Prostate gland (tissue), 2 donors: ENCODE results near the gene TOMM70. TPM values are rescaled to one million over a fixed set of nuclear protein-coding genes. Genes with fewer than 3 reads are reported as not detected.

Experiments
- DNase-seq: peaks from one replicate; pipeline ENCODE4 v3.0.0-alpha.2; 2019; ENCODE audit warnings: low spot score
- H3K27ac ChIP-seq, 2 donors: fragments of 200-600 bp; sonication (generic); 2 replicates each; pipeline ENCODE4 v1.5.1; 2017 to 2019
- H3K27me3 ChIP-seq: fragments of 200-600 bp; sonication (generic); replicated peaks from 2 replicates; pipeline ENCODE4 v1.5.1; 2019; ENCODE audit not compliant: insufficient read depth
- H3K36me3 ChIP-seq, 2 donors: fragments of 200-600 bp; sonication (generic); 1 replicate in 1 of 2; 2 replicates in 1 of 2; pipeline versions ENCODE4 v1.5.1 to v1.8.1; 2017 to 2019
- H3K4me1 ChIP-seq: fragments of 200-600 bp; sonication (generic); replicated peaks from 2 replicates; pipeline ENCODE4 v1.5.1; 2019
- H3K4me3 ChIP-seq, 2 donors: fragments of 200-600 bp; sonication (generic); 2 replicates each; pipeline ENCODE4 v1.5.1; 2017 to 2019
- H3K9me3 ChIP-seq: fragments of 200-600 bp; sonication (generic); 2 replicates; pipeline ENCODE4 v1.5.1; 2017
- CTCF ChIP-seq, 4 experiments: fragments of 200-600 bp in 2 of 4; fragments of 450-650 bp in 2 of 4; sonication (generic) in 2 of 4; IDR thresholded peaks; 1 replicate in 3 of 4; 2 replicates in 1 of 4; pipeline ENCODE4 v1.5.1; 2016 to 2019; ENCODE audit warnings: antibody characterized with exemption in 4 of 4, mild to moderate bottlenecking in 2 of 4, moderate library complexity in 2 of 4
- POLR2A ChIP-seq: fragments of 450-650 bp; IDR thresholded peaks from one replicate; pipeline ENCODE4 v1.6.1; 2016; ENCODE audit warnings: antibody characterized with exemption, mild to moderate bottlenecking
- POLR2AphosphoS5 ChIP-seq: sonication (generic); formaldehyde crosslinking; IDR thresholded peaks from one replicate; pipeline ENCODE4 v1.6.1; 2017; ENCODE audit warnings: antibody characterized with exemption
- WGBS: methylation state at CpG from one replicate; pipeline ENCODE4 v1.1.5; 2018; 5-methylcytosine and 5-hydroxymethylcytosine counted together
- intact Hi-C: fragments of 100-400 bp; cut with DNase I; formaldehyde crosslinking; loops from one replicate; pipeline ENCODE4 v1.14.2; 2022
- total RNA-seq, 2 donors: library from RNA; depleted of rRNA; stranded (reverse); fragments of >200 nt; gene quantifications; one replicate each; pipeline ENCODE4 v1.1.0, GENCODE V29; 2016

TOMM70 gene
- total RNA-seq, 2 donors from 2014 or later = 34.0 to 36.1 TPM

- Histone ChIP-seq H3K27ac (peak overlapping the region in 1 of 2 donors; percentile 83), H3K27me3 (no peaks in the 10 kb centered on the region), H3K4me3 (peak overlapping the region; percentile 59 to 95), H3K4me1 (no peaks in the 10 kb centered on the region), H3K9me3 (no peaks in the 10 kb centered on the region), H3K36me3 (no peaks in the 10 kb centered on the region)
- intact Hi-C loops = loop anchor here (10.0 kb wide), 1 partner anchor 65 kb away; the partner anchor contains the start of gene NIT2
- whole genome bisulfite sequencing = 43% methylated on average over 9 of the region's 9 CpGs
- no peak for TF ChIP-seq POLR2A
- no peak for TF ChIP-seq CTCF (IDR thresholded peaks at IDR 0.05)
- TF ChIP-seq POLR2AphosphoS5 = no peak
- DNase-seq = no peak
Measured at GRCh38 chr3:100399341-100400071, 1.4 kb downstream of the TOMM70 start.

GRCh38 chr3:100396967-100397366 is 3.9 kb downstream of the TOMM70 start:
- no peak for DNase-seq
- no peaks in the 10 kb centered on the region for H3K9me3 ChIP-seq
- H3K36me3 ChIP-seq = no peaks in the 10 kb centered on the region
- H3K4me3 ChIP-seq = no peak overlapping the region
- intact Hi-C loops = no loop called here
- H3K4me1 ChIP-seq = no peaks in the 10 kb centered on the region
- WGBS = 69% methylated on average over 2 of the region's 2 CpGs
- no peaks in the 10 kb centered on the region for H3K27me3 ChIP-seq
- TF ChIP-seq POLR2A (no peak), CTCF (IDR thresholded peaks at IDR 0.05) (no peak), POLR2AphosphoS5 (no peak)
- H3K27ac ChIP-seq = no peak overlapping the region

- Histone ChIP-seq H3K9me3 (no peaks in the 10 kb centered on the region), H3K36me3 (no peaks in the 10 kb centered on the region), H3K4me1 (no peaks in the 10 kb centered on the region), H3K4me3 (no peak overlapping the region), H3K27me3 (no peaks in the 10 kb centered on the region), H3K27ac (no peak overlapping the region)
- 61% methylated on average over 2 of the region's 2 CpGs for WGBS
- intact Hi-C loops = no loop called here
- no peak for DNase-seq
- TF ChIP-seq POLR2A = no peak
- TF ChIP-seq POLR2AphosphoS5 = no peak
- no peak for TF ChIP-seq CTCF (IDR thresholded peaks at IDR 0.05)
Measured at GRCh38 chr3:100395679-100396431, 5.0 kb downstream of the TOMM70 start.

GRCh38 chr3:100389025-100389424 is 11.9 kb downstream of the TOMM70 start:
- WGBS = 97% methylated on average over 1 of the region's 1 CpG
- Histone ChIP-seq H3K36me3 (no peaks in the 10 kb centered on the region), H3K4me3 (no peak overlapping the region), H3K9me3 (no peaks in the 10 kb centered on the region), H3K27me3 (no peaks in the 10 kb centered on the region), H3K4me1 (no peaks in the 10 kb centered on the region), H3K27ac (no peak overlapping the region)
- TF ChIP-seq POLR2A = no peak
- TF ChIP-seq CTCF (IDR thresholded peaks at IDR 0.05) = no peak
- TF ChIP-seq POLR2AphosphoS5 = no peak
- intact Hi-C loops = no loop called here
- DNase-seq = no peak
